Measurements from ENCODE around the gene DAND5. TPM values are rescaled to one million over a fixed set of nuclear protein-coding genes. Genes with fewer than 3 reads are reported as not detected.

Gene DAND5
- total and polyA plus RNA-seq, 2 of the 13 experiments (the other 11 are each of a cell fraction or from before 2014, with no cell fraction given): 0.04 TPM; not detected in 1

DNA sequence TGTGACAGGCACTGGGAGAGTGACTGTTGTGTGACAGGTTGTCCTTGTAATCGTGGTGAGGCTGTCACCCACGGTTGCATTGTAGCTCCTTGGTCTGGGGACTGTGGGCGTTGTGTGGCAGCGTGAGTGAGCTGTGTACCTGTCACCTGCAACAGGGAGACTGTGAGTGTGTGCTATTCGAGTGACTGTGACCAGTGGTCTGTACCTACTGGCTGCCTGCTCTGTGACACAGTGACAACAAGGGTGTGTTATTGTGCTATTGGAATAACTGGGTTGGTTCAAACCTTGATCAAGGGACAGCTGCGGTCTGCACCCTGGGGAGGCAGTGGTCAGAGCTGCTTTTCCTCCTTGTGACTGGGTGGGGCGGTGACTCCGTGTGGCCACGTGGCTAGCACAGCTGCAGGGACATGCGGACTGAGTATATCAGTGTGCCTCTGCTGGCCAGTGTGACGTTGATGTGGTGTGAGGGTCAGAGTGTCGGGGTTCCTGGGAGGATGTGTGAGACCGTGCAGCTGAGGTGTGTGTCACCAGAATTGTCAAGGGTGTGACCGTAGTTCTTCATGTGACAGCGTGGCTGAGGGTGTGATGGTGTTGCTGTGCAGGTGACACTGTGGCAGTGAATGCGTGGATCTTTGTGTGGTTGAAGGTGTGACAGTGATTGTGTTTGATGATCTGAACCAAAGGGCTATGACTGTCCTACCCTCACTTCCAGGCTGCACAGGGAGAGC lies 15.8 kb downstream of the DAND5 start:
- H3K4me1 ChIP-seq (ENCODE audit: insufficient read depth, low read length): peaks cover 60% of the 10 kb centered on the region
- no peaks in the 10 kb centered on the region for H3K79me2 ChIP-seq (ENCODE audit: insufficient read depth, low read length)
- ChIA-PET CTCF (ENCODE audit: low intra/inter-chr PET ratio, low total read pairs) (interaction anchor here (0.8 to 3.8 kb wide), 5 partner anchors 45 to 103 kb away, joined by 3 to 29 read pairs (median 3); no protein-coding TSS in a partner anchor), POLR2A (interaction anchor here (0.8 to 3.6 kb wide), 18 partner anchors 11 to 196 kb away, joined by 3 to 66 read pairs (median 6); partner anchors contain the start of gene NACC1)
- ATAC-seq (peak; percentile 81), FAIRE-seq (peak; percentile 81), DNase-seq (ENCODE audit: low spot score) (peak; percentile 75)
- H3K36me3 ChIP-seq (replicated peaks in 1 of 2; ENCODE audit: control insufficient read depth in 1 of 2, insufficient read depth in 2 of 2, low read length in 2 of 2): no peaks in the 10 kb centered on the region
- H3K9me3 ChIP-seq (ENCODE audit: low read length): no peaks in the 10 kb centered on the region
- intact Hi-C loops (cut with micrococcal nuclease; ENCODE audit: unreplicated experiment) (loop anchor here (1.0 to 2.0 kb wide), 2 partner anchors 48 to 76 kb away; no protein-coding TSS in a partner anchor), in situ Hi-C loops (cut with HindIII; ENCODE audit: extremely low pct_ligation_motif_present, low pct_unique_long_range_greater_than_20kb) (loop anchor here (5.0 kb wide), 2 partner anchors 37 to 77 kb away; no protein-coding TSS in a partner anchor)
- peak overlapping the region; percentile 15 for H2AFZ ChIP-seq (ENCODE audit: low read length)
- no TSS peak for BruUV-seq (replicated peaks)
- peak overlapping the region; percentile 80 for H3K27ac ChIP-seq (ENCODE audit: extremely low read length, insufficient read depth, low read length)
- H3K27me3 ChIP-seq (ENCODE audit: control insufficient read depth in 1 of 2, insufficient read depth in 2 of 2, low read length in 2 of 2): peaks cover 0 to 5% of the 10 kb centered on the region in 2 experiments; a peak in 1 of 5 replicates
- WGBS (ENCODE audit: low lambda C conversion rate): 1% methylated on average over 8 of the region's 16 CpGs
- H3K4me3 ChIP-seq (replicated peaks in 1 of 3; ENCODE audit: insufficient read depth in 1 of 3, low read depth in 2 of 3, low read length in 3 of 3): peak overlapping the region; percentile 21 to 76 (median 33); a peak in 5 of 6 replicates
- no peaks in the 10 kb centered on the region for H4K20me1 ChIP-seq (ENCODE audit: insufficient read depth, low read length)
- peak overlapping the region; percentile 55 for H3K9ac ChIP-seq (ENCODE audit: insufficient read depth, low read depth, low read length)
- peak overlapping the region; percentile 98 for H3K4me2 ChIP-seq (ENCODE audit: low read depth, low read length)
- TF ChIP-seq KMT2B (CRISPR knock-in tag; IDR thresholded peaks at IDR 0.05) (peak; percentile 31; the same call in 1 of the 2 replicates), RFXAP (CRISPR knock-in tag; IDR thresholded peaks at IDR 0.05; ENCODE audit: borderline replicate concordance) (peak; percentile 58; the same call in 1 of the 2 replicates), ZNF780A (CRISPR knock-in tag; IDR thresholded peaks at IDR 0.05) (no peak), SPEN (CRISPR knock-in tag; IDR thresholded peaks at IDR 0.05; ENCODE audit: low read depth) (0 out of 2 replicates have a peak, but pooled peaks have one; percentile 14), SMC3 (IDR thresholded peaks at IDR 0.05; ENCODE audit: low read length) (0 out of 2 replicates have a peak, but pooled peaks have one; percentile 1), ZNF101 (CRISPR knock-in tag; IDR thresholded peaks at IDR 0.05; ENCODE audit: borderline replicate concordance, low read depth) (no peak), YEATS4 (CRISPR knock-in tag; IDR thresholded peaks at IDR 0.05; ENCODE audit: borderline replicate concordance) (peak; percentile 16; the same call in 1 of the 2 replicates), ZNF878 (CRISPR knock-in tag; IDR thresholded peaks at IDR 0.05) (no peak), CC2D1A (CRISPR knock-in tag; IDR thresholded peaks at IDR 0.05) (no peak), ZNF749 (CRISPR knock-in tag; IDR thresholded peaks at IDR 0.05; ENCODE audit: borderline replicate concordance) (0 out of 2 replicates have a peak, but pooled peaks have one; percentile 49), ZNF782 (CRISPR knock-in tag; IDR thresholded peaks at IDR 0.05; ENCODE audit: borderline replicate concordance) (0 out of 2 replicates have a peak, but pooled peaks have one; percentile 10), ZFP41 (CRISPR knock-in tag; IDR thresholded peaks at IDR 0.05; ENCODE audit: borderline replicate concordance) (0 out of 2 replicates have a peak, but pooled peaks have one; percentile 45), ZNF678 (CRISPR knock-in tag; IDR thresholded peaks at IDR 0.05) (0 out of 2 replicates have a peak, but pooled peaks have one; percentile 60), NONO (IDR thresholded peaks at IDR 0.05) (no peak), NONO (CRISPR knock-in tag; conservative IDR thresholded peaks at IDR 0.05) (peak; percentile 53)
- TF ChIP-seq, protein P1, sequence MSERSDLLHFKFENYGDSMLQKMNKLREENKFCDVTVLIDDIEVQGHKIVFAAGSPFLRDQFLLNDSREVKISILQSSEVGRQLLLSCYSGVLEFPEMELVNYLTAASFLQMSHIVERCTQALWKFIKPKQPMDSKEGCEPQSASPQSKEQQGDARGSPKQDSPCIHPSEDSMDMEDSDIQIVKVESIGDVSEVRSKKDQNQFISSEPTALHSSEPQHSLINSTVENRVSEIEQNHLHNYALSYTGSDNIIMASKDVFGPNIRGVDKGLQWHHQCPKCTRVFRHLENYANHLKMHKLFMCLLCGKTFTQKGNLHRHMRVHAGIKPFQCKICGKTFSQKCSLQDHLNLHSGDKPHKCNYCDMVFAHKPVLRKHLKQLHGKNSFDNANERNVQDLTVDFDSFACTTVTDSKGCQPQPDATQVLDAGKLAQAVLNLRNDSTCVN (CRISPR knock-in tag; IDR thresholded peaks at IDR 0.05; ENCODE audit: borderline replicate concordance): no peak
- TF ChIP-seq, protein P2, sequence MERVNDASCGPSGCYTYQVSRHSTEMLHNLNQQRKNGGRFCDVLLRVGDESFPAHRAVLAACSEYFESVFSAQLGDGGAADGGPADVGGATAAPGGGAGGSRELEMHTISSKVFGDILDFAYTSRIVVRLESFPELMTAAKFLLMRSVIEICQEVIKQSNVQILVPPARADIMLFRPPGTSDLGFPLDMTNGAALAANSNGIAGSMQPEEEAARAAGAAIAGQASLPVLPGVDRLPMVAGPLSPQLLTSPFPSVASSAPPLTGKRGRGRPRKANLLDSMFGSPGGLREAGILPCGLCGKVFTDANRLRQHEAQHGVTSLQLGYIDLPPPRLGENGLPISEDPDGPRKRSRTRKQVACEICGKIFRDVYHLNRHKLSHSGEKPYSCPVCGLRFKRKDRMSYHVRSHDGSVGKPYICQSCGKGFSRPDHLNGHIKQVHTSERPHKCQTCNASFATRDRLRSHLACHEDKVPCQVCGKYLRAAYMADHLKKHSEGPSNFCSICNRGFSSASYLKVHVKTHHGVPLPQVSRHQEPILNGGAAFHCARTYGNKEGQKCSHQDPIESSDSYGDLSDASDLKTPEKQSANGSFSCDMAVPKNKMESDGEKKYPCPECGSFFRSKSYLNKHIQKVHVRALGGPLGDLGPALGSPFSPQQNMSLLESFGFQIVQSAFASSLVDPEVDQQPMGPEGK (CRISPR knock-in tag; IDR thresholded peaks at IDR 0.05): peak; percentile 22
- TF ChIP-seq, protein P3, sequence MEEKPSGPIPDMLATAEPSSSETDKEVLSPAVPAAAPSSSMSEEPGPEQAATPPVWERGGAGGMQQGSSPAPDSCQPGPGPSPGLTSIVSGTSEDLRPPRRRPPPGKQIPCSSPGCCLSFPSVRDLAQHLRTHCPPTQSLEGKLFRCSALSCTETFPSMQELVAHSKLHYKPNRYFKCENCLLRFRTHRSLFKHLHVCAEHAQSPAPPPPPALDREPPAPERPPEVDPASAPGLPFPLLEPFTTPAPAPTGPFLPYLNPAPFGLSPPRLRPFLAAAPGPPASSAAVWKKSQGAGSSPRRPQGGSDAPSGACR (CRISPR knock-in tag; IDR thresholded peaks at IDR 0.05): 0 out of 2 replicates have a peak, but pooled peaks have one; percentile 41
- TF ChIP-seq, protein P4, sequence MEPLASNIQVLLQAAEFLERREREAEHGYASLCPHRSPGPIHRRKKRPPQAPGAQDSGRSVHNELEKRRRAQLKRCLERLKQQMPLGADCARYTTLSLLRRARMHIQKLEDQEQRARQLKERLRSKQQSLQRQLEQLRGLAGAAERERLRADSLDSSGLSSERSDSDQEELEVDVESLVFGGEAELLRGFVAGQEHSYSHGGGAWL (CRISPR knock-in tag; IDR thresholded peaks at IDR 0.05): peak; percentile 66

Measured in HepG2 (cell line).